ENCODE measurements around the gene ANKHD1.
A peak's percentile ranks its signal among the peaks of the same experiment; 100 is the strongest.

Gene ANKHD1

DNA sequence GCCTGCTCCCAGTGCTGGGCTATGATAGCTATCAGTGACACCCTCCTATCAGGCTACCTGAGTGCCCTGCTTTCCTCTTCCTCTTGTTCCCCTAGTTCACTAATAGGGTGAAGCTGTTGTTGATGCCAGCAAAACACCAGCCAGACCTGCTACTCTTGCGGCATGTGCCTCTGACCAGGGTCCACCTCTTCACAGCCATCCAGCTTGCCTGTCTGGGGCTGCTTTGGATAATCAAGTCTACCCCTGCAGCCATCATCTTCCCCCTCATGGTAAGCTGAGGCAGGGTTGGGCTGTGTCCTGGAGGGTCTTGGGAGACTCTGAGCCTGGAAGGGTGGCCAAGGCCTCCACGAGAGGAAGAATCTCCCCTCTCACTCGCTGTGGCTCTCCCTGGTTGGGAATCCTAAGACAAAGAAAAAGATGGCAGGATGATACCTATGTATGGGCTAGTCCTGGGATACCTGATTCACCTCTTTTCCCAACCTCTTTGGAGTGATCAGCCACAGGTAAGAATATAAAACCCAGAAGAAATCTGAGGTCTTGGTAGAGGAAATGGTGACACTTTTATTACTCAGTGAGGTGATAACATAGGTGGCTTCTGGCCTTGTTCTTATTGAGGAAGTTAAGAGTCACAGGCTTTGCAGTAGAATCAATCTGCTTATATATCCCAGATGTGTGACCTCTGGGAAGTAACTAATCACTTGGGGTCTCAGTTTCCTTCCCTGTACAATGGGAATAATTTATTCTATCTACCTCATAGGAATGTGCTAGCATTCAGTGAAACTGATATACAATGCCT lies 30.1 kb upstream of the ANKHD1 start:
- no peak for DNase-seq (ENCODE audit: low read depth, low spot score)

DNA sequence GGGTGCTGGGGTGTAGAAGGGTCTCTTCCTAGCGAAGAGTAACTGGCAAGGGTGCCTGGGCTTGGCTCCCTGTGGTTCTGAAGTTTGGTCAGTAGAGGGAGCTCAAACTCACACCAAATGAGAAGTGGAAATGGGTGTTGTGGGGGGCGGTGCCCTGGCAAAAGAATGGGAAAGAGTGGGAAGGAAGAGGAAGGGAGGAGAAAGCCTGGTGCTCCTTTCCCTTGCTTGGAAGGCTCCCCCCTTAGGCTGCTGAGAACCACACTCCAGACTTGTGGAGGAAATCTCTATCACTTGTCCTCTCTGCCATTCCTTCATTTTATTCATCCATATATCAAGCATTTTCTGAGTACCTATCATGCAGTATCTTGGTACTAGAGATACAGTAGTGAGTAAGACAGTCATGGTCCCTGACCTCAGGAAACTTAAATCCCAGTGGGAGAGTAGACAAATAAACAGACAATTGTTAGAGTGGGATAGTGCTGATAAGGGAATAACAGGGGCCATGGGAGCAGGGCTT lies 28.6 kb upstream of the ANKHD1 start:
- no peak for DNase-seq (ENCODE audit: low read depth, low spot score)

DNA sequence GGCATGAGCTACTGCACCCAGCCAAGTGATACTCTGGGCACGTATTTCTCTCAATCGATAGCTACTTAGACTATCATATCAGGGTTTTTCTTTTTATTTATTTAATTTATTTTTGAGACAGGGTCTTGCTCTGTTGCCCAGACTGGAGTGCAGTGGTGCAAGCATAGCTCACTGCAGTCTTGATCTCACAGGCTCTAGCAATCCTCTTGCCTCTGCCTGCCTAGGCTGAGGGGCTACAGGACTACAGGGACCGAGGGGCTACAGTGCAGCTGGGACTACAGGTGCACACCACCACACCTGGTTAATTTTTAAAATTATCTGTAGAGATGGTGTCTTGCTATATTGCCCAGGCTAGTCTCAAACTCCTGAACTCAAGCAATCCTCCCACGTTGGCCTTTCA lies 20.3 kb upstream of the ANKHD1 start:
- no peak for DNase-seq (ENCODE audit: low read depth, low spot score)

DNA sequence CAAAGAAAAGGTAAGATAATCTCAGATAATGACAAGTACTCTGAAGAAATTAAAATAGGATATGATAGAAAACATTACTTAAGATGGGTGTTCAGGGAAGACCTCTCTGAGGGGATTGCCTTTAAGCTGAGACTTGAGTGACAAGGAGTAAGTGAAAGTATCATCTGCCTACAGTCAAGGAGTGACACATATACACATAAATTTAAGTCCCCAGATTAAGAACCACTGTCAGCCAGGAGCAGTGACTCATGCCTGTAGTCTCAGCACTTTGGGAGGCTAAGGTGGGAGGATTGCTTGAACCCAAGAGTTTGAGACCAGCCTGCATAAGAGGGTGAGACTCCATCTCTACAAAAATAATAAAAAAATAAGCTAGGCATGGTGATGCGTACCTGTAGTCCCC lies 19.7 kb upstream of the ANKHD1 start:
- DNase-seq (ENCODE audit: low read depth, low spot score) = no peak

DNA sequence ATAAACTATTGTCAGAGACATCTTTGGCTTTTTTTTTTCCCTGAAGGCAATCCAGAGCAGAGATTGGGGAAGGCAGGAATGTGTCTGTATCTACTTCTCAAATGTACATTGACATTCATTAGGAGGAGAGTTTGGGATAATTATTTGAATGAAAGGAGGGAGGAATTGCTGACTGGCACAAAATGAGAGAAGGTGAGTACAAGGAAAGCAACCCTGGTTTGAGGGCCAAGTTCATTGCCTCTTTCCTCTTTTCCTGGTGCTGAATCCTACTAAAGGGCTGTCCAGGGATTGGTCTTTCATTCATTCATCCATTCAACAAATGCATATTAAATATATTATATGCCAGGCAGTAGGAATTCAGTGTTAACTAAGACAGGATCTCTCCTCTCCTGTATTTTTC lies 18.8 kb upstream of the ANKHD1 start:
- DNase-seq (ENCODE audit: low read depth, low spot score) = no peak

DNA sequence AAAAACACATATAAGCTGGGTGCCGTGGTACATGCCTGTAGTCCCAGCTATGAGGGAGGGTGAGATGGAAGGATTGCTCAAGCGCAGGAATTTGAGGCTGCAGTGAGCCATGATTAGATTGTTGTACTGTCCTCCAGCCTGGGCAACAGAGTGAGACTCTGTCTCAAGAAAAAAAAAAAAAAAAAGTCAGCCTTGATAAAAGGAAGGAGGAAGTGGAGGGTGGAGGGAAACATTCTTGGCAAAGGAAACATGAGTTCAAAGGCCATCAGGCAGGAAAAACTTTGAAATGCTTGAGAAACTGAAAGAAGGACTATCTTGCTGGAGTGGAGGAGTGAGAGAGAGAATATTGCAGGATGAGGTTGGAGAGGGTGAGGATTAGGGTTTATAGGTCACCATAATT lies 18.3 kb upstream of the ANKHD1 start:
- DNase-seq (ENCODE audit: low read depth, low spot score) = no peak

DNA sequence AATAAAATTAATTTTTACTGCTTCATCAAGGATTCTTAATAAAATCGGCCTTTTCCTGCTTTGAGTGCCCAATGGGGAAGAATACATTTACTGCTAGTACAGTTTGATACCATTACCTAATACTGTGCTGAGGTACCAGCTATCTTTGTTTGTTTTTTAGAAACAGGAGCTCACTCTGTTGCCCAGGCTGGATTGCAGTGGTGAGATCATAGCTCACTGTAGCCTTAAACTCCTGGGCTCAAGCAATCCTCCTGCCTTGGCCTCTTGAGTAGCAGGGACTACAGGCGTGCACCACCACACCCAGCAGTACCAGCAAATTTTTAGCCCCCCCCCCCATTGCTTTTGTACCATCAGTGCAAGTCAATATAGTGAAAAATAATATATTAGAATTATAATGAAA lies 13.6 kb upstream of the ANKHD1 start:
- no peak for DNase-seq (ENCODE audit: low read depth, low spot score)

DNA sequence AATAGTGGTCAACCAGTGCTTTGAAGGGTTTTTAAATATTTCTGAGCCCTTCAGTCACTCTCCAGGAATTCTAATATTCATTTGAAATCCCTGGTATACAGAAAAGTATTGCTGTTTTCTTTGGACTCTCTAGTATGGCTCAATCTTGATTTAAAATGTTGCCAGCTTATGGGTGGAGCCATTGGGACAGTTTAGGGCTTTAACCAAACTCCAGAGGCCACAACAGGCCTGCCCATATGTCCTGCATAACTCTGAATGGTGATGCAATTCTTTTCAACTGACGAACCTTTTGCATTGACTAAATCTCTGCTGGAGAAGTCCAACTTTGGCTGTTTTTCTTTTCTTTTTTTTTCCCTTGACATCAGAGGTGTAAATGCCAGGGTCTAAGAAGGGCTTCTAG lies 10.3 kb upstream of the ANKHD1 start:
- DNase-seq (ENCODE audit: low read depth, low spot score) = no peak

DNA sequence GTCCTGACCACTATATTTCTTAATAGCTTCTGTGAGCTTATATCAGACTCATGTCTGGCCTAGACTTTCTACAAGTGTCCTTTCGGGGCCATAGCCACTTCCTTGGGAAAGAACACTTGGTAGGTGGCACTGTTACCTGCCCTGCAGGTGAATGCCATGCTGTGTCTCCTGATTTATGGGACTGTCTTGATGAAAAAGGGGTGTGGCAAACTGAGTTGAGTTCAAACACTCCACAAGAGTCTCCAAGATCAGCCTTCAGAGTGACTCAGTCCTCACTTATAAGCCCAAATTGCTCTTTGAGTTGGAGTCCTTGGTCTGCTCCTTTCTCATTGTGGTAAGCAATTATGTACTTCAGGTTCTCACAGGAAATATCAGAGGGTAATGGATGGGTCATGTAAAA lies 9.9 kb upstream of the ANKHD1 start:
- DNase-seq (ENCODE audit: low read depth, low spot score) = no peak

DNA sequence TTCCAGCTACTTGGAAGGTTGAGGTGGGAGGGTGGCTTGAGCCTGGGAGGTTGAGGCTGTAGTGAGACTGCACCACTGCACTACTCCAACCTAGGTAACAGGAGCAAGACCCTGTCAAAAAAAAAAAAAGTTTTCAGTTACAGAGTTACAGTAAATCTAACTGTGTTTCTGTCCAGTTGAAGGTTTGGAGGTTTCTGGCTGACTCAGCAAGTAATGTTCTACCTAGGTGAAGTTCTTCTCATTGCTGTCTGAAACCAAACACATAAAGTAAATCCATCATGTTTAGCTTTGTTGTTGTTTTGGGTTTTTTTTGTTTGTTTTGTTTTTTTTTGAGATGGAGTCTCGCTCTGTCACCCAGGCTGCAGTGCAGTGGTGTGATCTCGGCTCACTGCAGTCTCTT lies 7.9 kb upstream of the ANKHD1 start:
- no peak for DNase-seq (ENCODE audit: low read depth, low spot score)

DNA sequence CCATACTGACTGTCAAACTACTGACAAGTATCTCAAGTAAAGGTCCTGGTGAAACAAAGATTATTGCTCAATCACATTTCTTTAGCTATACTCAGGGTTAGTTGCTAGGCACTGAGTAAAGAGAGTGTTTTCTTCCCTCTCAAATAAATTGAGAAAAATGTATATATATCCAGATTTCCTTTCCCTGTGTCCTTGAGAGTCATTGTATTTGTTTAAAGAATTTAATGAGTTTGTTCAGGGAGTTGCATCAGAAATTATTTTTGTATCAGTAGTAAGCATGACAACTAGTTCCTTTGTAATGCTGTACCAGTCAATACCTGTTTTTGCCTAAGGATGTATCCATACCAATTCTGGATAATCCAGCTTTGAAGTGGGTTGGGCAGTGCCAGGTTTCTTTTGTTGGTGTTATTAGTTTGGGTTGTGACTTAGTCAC lies 3.2 kb upstream of the ANKHD1 start:
- DNase-seq (ENCODE audit: low read depth, low spot score) = no peak

DNA sequence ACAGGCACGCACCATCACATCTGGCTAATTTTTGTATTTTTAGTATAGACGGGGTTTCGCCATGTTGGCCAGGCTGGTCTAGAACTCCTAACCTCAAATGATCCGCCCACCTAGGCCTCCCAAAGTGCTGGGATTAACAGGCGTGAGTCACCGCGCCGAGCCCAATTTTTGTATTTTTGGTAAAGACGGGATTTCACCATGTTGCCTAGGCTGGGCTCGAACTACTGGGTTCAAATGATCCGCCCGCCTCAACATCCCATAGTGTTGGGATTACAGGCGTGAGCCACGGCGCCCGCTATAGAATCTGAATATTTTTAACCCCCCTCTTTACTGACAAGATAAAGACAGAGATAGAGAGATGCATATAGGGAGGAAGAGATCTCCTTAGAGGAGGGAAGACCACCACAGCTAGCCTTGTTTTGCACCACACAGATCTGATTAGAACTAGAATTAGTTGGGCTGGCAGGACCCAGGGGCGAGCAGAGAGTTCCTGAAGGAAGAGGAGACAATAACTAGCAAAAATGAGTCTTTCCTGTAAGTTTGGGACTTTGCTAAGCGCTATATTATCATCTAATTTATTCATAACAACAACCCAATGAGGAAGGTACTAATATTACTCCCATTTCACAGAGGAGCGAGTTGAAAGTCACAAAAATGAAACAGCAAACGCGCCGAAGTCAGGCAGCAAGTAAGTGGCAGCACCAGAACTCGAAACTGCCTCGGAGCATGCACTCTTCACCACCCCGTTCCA lies 1.5 kb upstream of the ANKHD1 start:
- DNase-seq (ENCODE audit: low read depth, low spot score) = peak; percentile 6

DNA sequence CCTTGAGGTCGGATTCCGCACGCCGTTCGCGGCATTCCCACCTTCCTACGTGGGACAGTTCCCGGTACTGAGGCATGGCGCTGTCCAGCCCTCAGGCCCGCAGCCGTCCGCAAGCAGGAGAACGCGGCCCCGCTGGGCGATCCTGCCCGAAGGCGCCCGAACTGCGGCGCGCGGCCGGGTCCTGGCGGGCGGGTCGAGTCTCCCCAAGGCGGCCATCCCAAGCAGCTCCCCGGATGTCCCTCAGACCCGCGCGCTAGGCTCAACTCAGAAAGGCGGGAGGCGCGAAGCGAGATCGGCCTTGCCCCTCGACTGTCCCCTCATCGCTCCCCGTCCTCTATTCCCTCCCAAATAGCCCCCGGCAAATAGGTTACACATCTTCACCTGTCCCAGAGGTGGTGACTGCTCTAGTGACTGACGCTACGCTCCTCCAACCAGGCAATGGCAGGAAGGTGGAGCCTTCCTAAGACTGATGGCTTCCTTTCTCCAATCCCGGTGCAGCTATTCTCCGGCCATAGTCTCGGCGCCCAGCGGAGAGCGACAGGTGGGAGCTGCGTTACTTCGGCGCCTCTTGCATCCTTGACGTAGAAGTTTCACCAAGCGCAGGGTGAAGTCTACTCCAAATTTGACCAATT lies 787 bp upstream of the ANKHD1 start:
- peak; percentile 67 for DNase-seq (ENCODE audit: low read depth, low spot score)

DNA sequence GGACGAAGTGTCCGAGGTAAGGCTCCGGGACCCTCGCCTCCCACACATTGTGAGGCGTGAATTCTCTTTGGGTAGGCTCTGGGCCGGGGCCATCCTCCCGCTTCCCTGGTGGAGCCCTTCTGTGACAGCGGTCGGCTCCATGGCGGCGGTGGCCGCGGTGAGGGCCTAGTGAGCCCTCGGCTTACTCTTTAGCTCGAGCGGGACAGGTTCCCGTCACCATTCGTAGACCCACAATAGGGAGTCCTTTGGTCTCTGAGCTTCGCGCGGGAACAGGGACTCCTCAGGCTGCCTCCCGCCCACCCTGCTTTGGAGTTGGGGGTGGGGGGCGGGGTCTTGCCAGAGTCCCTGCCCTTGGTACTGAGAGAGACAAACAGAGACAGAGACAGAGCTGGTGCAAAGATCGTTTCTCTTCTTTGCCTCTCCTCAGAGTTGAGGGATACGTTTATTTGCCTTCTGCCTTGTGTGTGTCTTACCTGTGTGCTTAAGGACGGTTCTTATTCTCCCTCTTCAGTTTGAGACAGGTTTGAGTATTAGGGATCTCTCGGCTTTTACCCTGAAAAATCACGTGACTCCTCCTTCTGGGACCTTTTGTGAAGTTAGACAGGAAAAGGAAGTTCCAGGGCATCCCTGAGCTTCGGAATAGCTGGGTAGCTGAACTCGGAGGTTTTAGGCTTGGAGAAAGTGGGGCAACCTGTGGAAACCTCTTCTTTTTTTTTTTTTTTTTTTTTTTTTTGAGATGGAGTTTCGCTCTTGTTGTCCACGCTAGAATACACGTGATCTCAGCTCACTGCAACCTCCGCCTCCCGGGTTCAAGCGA lies 833 bp downstream of the ANKHD1 start:
- peak; percentile 3 for DNase-seq (ENCODE audit: low read depth, low spot score)

DNA sequence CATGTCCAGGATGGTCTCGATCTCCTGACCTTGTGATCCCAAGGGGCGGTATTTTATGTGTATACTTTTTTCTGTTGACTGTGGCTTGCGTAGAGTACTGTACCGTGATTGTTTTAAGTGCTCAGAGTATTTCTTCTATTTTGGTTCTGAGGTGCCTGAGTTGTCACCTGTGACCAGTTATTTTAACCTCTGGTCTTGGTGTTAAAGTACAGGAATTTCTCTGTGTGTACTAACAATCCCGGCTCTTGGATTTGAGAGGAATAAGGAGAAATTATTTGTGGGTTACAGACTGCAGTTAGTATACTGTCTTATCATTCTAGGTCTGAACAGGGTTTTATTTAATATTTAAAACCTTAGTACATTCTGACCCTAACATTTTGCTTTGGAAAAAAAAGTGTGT lies 2.0 kb downstream of the ANKHD1 start:
- no peak for DNase-seq (ENCODE audit: low read depth, low spot score)

DNA sequence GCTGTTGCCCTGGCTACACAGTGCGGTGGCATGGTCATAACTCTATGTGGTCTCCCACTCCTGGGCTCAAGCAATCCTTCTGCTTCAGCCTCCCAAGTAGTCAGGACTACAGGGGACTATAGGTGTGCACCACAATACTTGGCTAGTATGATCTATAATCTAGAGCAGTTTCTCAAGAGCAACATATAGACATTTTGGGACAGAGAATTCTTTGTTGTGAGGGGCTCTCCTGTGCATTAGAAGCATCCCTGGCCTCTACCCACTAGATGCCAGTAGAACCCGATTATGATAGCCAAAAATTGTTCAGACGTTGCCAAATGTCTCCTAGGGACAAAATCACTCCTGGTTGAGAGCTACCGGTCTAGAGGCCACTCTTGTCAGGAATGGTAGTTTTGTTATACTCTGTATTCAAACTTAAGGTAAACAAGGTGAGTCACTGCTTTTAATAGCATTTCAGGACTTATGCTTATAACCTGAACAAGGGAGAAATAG lies 7.2 kb downstream of the ANKHD1 start:
- no peak for DNase-seq (ENCODE audit: low read depth, low spot score)

DNA sequence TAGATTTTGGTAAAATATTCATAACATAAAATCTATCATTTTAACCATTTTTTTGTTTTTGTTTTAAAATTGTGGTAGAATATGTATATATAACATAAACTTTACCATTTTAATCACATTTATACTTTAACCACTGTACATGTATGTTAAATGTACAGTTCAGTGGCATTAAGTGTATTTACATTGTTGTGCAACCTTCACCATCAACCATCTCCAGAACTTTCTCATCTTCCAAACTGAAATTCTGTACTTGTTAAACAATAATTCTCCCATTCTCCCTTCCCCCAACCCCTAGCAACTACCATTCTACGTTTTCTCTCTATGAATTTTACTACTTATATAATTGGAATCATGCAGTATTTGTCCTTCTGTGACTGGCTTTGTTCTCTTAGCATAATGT lies 11.6 kb downstream of the ANKHD1 start:
- no peak for DNase-seq (ENCODE audit: low read depth, low spot score)

DNA sequence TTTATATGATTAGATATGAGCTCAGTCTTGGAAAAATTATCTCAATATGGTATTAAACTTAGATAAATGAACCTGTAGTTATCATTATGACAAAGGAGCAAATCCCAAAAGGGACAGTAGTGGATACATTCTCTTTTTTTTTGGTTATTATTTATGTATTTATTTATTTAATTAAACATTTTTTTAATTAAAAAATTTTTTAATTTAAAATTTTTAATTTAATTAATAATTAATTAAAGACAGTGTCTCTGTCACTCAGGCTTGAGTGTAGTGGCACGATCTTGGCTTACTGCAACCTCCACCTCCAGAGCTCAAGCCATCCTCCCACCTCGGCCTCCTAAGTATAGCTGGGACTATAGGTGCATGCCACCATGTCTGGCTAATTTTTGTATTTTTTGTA lies 15.6 kb downstream of the ANKHD1 start:
- no peak for DNase-seq (ENCODE audit: low read depth, low spot score)

DNA sequence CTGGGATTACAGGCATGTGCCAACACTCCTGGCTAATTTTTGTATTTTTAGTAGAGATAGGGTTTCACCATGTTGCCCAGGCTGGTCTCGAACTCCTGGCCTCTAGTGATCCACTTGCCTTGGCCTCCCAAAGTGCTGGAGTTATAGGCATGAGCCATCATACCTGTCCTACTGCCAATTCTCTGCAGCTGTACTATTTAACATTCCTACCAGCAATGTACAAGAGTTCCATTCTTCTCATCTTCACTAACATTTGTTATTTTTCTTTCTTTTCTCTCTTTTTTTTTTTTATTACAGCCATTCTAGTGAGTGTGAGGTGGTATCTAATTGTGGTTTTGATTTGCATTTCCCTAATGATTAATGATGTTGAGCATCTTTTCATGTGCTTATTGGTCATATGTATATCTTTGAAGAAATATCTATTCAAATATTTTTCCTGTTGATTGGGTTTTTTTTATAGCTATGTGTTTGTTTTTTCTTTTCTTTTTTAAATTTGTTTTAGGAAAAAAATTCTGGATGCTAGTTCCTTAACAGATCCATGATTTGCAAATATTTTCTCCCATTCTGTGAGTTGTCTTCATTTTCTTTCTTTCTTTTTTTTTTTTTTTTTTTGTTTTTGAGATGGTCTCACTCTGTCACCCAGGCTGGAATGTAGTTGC lies 17.4 kb downstream of the ANKHD1 start:
- no peak for DNase-seq (ENCODE audit: low read depth, low spot score)

DNA sequence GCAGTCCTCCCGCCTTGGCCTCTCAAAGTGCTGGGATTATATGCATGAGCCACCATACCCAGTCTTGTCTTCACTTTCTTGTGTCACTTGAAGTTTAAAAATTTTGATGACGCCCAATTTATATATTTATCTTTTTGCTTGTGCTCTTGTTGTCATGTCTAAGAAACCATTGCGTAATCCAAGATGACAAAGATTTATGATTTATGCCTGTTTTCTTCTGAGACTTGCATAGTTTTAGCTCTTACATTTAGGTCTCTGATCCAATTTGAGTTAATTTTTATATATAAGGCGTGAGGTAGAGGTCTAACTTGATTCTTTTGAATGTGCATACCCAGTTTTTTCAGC lies 18.6 kb downstream of the ANKHD1 start:
- DNase-seq (ENCODE audit: low read depth, low spot score) = no peak

Data from activated naive CD8-positive, alpha-beta T cell treated with anti-CD3 and anti-CD28 coated beads, Interleukin-2, amount 50 U/mL, for 16 hours (primary cell).